ENCODE measurements around the gene ADAMTS9. TPM values are rescaled to one million over a fixed set of nuclear protein-coding genes. Genes with fewer than 3 reads are reported as not detected.

ADAMTS9 gene, protein sequence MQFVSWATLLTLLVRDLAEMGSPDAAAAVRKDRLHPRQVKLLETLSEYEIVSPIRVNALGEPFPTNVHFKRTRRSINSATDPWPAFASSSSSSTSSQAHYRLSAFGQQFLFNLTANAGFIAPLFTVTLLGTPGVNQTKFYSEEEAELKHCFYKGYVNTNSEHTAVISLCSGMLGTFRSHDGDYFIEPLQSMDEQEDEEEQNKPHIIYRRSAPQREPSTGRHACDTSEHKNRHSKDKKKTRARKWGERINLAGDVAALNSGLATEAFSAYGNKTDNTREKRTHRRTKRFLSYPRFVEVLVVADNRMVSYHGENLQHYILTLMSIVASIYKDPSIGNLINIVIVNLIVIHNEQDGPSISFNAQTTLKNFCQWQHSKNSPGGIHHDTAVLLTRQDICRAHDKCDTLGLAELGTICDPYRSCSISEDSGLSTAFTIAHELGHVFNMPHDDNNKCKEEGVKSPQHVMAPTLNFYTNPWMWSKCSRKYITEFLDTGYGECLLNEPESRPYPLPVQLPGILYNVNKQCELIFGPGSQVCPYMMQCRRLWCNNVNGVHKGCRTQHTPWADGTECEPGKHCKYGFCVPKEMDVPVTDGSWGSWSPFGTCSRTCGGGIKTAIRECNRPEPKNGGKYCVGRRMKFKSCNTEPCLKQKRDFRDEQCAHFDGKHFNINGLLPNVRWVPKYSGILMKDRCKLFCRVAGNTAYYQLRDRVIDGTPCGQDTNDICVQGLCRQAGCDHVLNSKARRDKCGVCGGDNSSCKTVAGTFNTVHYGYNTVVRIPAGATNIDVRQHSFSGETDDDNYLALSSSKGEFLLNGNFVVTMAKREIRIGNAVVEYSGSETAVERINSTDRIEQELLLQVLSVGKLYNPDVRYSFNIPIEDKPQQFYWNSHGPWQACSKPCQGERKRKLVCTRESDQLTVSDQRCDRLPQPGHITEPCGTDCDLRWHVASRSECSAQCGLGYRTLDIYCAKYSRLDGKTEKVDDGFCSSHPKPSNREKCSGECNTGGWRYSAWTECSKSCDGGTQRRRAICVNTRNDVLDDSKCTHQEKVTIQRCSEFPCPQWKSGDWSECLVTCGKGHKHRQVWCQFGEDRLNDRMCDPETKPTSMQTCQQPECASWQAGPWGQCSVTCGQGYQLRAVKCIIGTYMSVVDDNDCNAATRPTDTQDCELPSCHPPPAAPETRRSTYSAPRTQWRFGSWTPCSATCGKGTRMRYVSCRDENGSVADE (N-terminal part only)
- total RNA-seq (2013; cell fraction: nucleolus; rRNA removed), result 0.15 and 0.42 TPM in 2 replicates
- total RNA-seq (2014; rRNA removed) (not detected in 2 replicates), total RNA-seq (2014; rRNA removed; fragmentation: Illumina TruSeq; extraction: Trizol) (not detected in 2 replicates), total RNA-seq (2021) (0.13 TPM in 1 of 2 replicates, not detected in the other), polyA plus RNA-seq (2011; rRNA removed) (0.07 and 0.08 TPM in 2 replicates), polyA plus RNA-seq (2014; fragmentation: Illumina TruSeq; extraction: Trizol) (not detected in 2 replicates), polyA plus RNA-seq (2014; fragmentation: Nextera tagmentation; extraction: Ambion mirVana) (not detected), polyA plus RNA-seq (2014; rRNA removed) (0.11 TPM in 1 of 2 replicates, not detected in the other), polyA plus RNA-seq (2016; fragmentation: Nextera tagmentation; extraction: Ambion mirVana) (not detected), polyA minus RNA-seq (2011; rRNA and poly(A)+ RNA removed) (0.15 and 0.21 TPM in 2 replicates), Bru-seq, nascent RNA (percentile 3 among the genes with signal in this experiment), BruChase-seq, experiment 1, labeled RNA remaining after a 6-hour chase (not detected), BruChase-seq, experiment 2, labeled RNA remaining after a 2-hour chase (percentile 2 among the genes with signal in this experiment)
- not detected for polyA plus RNA-seq (2011; ENCODE audit: low read depth)
- 0.10 and 0.12 TPM in 2 replicates for polyA plus RNA-seq (2011; cell fraction: cytosol; rRNA removed)
- polyA plus RNA-seq (2011; cell fraction: nucleus; rRNA removed), result 0.12 TPM in 2 replicates
- polyA plus RNA-seq (2012), result not detected in 2 replicates
- not detected in 2 replicates for polyA minus RNA-seq (2011; cell fraction: cytosol; rRNA and poly(A)+ RNA removed)
- polyA minus RNA-seq (2011; cell fraction: nucleus; rRNA and poly(A)+ RNA removed), result 0.12 and 0.77 TPM in 2 replicates
- long read RNA-seq, experiment 1, result 0 reads
- long read RNA-seq, experiment 2, partial matches to known transcripts, result 0 of 1 reads
- long read RNA-seq, experiment 2, other reads (novel, unspliced or antisense), result 1 of 1 reads

DNA sequence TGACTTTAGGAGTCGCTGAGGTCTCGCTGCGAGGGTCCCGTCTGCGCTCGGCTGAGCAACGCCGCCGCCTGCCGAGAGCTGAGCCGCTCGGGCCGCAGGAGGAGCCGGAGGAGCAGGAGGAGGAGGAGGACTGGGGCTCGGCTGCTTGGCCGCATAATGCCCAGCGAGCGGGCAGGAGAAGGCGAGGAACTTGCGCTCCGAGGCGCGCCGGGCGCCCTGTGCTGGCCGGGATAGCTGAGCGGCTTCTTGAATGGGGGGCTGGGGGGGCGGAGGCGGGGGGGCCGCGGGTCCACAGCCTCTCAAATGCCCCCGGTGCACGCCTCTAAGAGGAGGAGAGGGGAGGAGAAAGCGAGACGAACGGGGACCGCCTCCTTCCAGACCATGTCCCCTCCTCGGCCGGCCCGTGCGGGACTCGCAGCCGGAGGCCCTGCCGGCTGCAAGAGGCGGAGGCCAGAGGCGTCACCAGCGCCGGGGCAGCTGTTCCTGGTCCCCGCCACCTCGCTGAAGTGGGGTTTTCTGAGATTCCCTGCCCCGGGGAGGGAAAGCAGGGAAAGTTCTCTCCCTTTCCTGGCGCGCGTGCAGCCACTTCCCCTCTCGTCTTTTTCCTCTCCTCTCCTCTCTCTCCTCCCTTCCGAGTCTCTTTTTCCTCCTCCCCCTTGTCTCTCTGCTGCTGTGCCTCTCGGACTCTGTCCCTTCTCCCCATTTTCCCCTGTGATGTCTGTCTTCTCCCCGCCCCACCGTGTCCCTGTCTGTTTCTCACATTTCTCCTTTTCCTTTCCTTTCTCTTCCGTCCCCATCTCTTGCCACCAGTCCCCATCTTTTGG, at the start of gene ADAMTS9:
TSS of gene ADAMTS9 (minus strand) at position 220 of the 824 bp plus-strand sequence. CDS start 343 bp downstream, outside the sequence.
- H3K79me2 ChIP-seq (ENCODE audit: control insufficient read depth, insufficient read depth, low read length), result no peaks in the 10 kb centered on the region
- DNase-seq (ENCODE audit: low read depth, low spot score) (no peak), FAIRE-seq (no peak), ATAC-seq (no peak)
- H3K9ac ChIP-seq (ENCODE audit: control insufficient read depth, insufficient read depth, low read length), result no peak within 1 kb of the TSS
- POLR2A ChIA-PET, result no interaction called here
- H3K4me3 ChIP-seq, result no peak within 1 kb of the TSS
- CTCF ChIA-PET, result no interaction called here
- H3K4me2 ChIP-seq (ENCODE audit: control insufficient read depth, insufficient read depth), result no peak within 1 kb of the TSS
- TF ChIP-seq CBX3 (IDR thresholded peaks at IDR 0.05; ENCODE audit: borderline replicate concordance, low read depth) (no peak), ETV6 (conservative IDR thresholded peaks at IDR 0.05 in 1 of 2, IDR thresholded peaks at IDR 0.05 in 1 of 2; ENCODE audit: borderline replicate concordance in 1 of 2, low read depth in 1 of 2) (peak in 1 of 2 experiments; percentile 26; a peak in 1 of 4 replicates)
- no peak within 1 kb of the TSS for H3K27ac ChIP-seq (ENCODE audit: control insufficient read depth, insufficient read depth)
- peaks cover 0 to 3% of the 10 kb centered on the region in 2 experiments; a peak in 2 of 4 replicates for H3K27me3 ChIP-seq (replicated peaks in 1 of 2; ENCODE audit: control insufficient read depth in 2 of 2, insufficient read depth in 2 of 2, low read length in 1 of 2)
- SMC1A ChIA-PET (ENCODE audit: uncharacterized antibody, unreplicated experiment), result no interaction called here
- no TSS peak for BruUV-seq (replicated peaks)
- no peak within 1 kb of the TSS for H2AFZ ChIP-seq (ENCODE audit: control insufficient read depth, low read depth, low read length)
- H3K4me1 ChIP-seq (ENCODE audit: control insufficient read depth, insufficient read depth, low read length), result no peaks in the 10 kb centered on the region
- intact Hi-C loops (cut with micrococcal nuclease; ENCODE audit: unreplicated experiment), result no loop called here
- in situ Hi-C loops (cut with MboI), result no loop called here
- H4K20me1 ChIP-seq (ENCODE audit: control insufficient read depth, insufficient read depth), result no peaks in the 10 kb centered on the region
- 32% methylated on average over 33 of the region's 60 CpGs for WGBS (ENCODE audit: insufficient coverage, insufficient replicate concordance, low lambda C conversion rate, missing lambda C conversion rate)
- H3K36me3 ChIP-seq (ENCODE audit: control insufficient read depth in 2 of 2, insufficient read depth in 2 of 2, low read length in 1 of 2), result no peaks in the 10 kb centered on the region
- RAD21 ChIA-PET (ENCODE audit: unreplicated experiment), result no interaction called here
- no peaks in the 10 kb centered on the region for H3K9me3 ChIP-seq (replicated peaks; ENCODE audit: control insufficient read depth, insufficient read depth, low read length)
